ENCODE measurements around the gene IL18RAP.

The IL18RAP gene

GRCh38 chr2:102487761-102488462, 65.0 kb downstream of the IL18RAP start:
- no peak overlapping the region for H3K4me3 ChIP-seq (ENCODE audit: low read depth, low read length)

GRCh38 chr2:102489646-102490045, 66.7 kb downstream of the IL18RAP start:
- DNase-seq (ENCODE audit: low read depth), result no peak
- no peak overlapping the region for H3K4me3 ChIP-seq (ENCODE audit: low read depth, low read length)
- TF ChIP-seq CTCF (IDR thresholded peaks at IDR 0.05; ENCODE audit: control insufficient read depth, extremely low read depth, insufficient read depth), result no peak

More at GRCh38 chr2:102487761-102488462, 65.0 kb downstream of the IL18RAP start:
- no peak for TF ChIP-seq CTCF (IDR thresholded peaks at IDR 0.05; ENCODE audit: control insufficient read depth, extremely low read depth, insufficient read depth)
- DNase-seq (ENCODE audit: low read depth), result peak; percentile 37

- TF ChIP-seq CTCF (IDR thresholded peaks at IDR 0.05; ENCODE audit: control insufficient read depth, extremely low read depth, insufficient read depth), result no peak
- DNase-seq (ENCODE audit: low read depth), result no peak
- no peak overlapping the region for H3K4me3 ChIP-seq (ENCODE audit: low read depth, low read length)
Measured at GRCh38 chr2:102492006-102492405, 69.0 kb downstream of the IL18RAP start.

- DNase-seq (ENCODE audit: low read depth), result no peak
- H3K4me3 ChIP-seq (ENCODE audit: low read depth, low read length), result no peak overlapping the region
- no peak for TF ChIP-seq CTCF (IDR thresholded peaks at IDR 0.05; ENCODE audit: control insufficient read depth, extremely low read depth, insufficient read depth)
Measured at GRCh38 chr2:102494570-102494969, 71.6 kb downstream of the IL18RAP start.

- TF ChIP-seq CTCF (IDR thresholded peaks at IDR 0.05; ENCODE audit: control insufficient read depth, extremely low read depth, insufficient read depth), result no peak
- no peak overlapping the region for H3K4me3 ChIP-seq (ENCODE audit: low read depth, low read length)
- DNase-seq (ENCODE audit: low read depth), result no peak
Measured at GRCh38 chr2:102498414-102498813, 75.5 kb downstream of the IL18RAP start.

GRCh38 chr2:102499558-102499957, 76.6 kb downstream of the IL18RAP start:
- no peak for TF ChIP-seq CTCF (IDR thresholded peaks at IDR 0.05; ENCODE audit: control insufficient read depth, extremely low read depth, insufficient read depth)
- DNase-seq (ENCODE audit: low read depth), result no peak

More at GRCh38 chr2:102499558-102499957, 76.6 kb downstream of the IL18RAP start:
- H3K4me3 ChIP-seq (ENCODE audit: low read depth, low read length), result no peak overlapping the region
